ENCODE results near the gene BTBD16.

- TF ChIP-seq CTCF (IDR thresholded peaks at IDR 0.05) (no peak), POLR2A (IDR thresholded peaks at IDR 0.05) (no peak), EP300 (IDR thresholded peaks at IDR 0.05) (no peak)
These were observed 76.2 kb downstream of the BTBD16 start for GRCh38 chr10:122347170-122347841.

Measured in tibial nerve (tissue), 4 donors.